Activated CD4-positive, alpha-beta T cell treated with anti-CD3 and anti-CD28 coated beads, Interleukin-2, amount 50 U/mL, for 1 hour (primary cell): Measurements from ENCODE around the gene MSH4.

Experiments used
- DNase-seq: peaks from one replicate; pipeline ENCODE4 v3.0.0-alpha.2; 2020

Gene MSH4

GRCh38 chr1:75950176-75950575, 153.5 kb downstream of the MSH4 start:
- no peak for DNase-seq

GRCh38 chr1:75952016-75952415, 155.3 kb downstream of the MSH4 start:
- no peak for DNase-seq

- no peak for DNase-seq
Measured at GRCh38 chr1:75953461-75953860, 156.8 kb downstream of the MSH4 start.

- DNase-seq = no peak
Measured at GRCh38 chr1:75954586-75954985, 157.9 kb downstream of the MSH4 start.
